CD4-positive, CD25-positive, alpha-beta regulatory T cell (primary cell): ENCODE measurements around the gene KIAA0319L. TPM values are rescaled to one million over a fixed set of nuclear protein-coding genes. Genes with fewer than 3 reads are reported as not detected.
A peak's percentile ranks its signal among the peaks of the same experiment; 100 is the strongest.

Experiments
- ATAC-seq, 2 donors: fragments of 150-1000 bp; cut with Tn5 transposase; one replicate each; pipeline ENCODE4 v1.10.0; 2021; ENCODE audit warnings: low read depth in 2 of 2, moderate number of reproducible peaks in 2 of 2, moderate library complexity in 1 of 2
- DNase-seq, 3 donors: peaks; one replicate each; pipeline versions ENCODE4 v3.0.0 to v3.0.0-alpha.2; 2012 to 2022; ENCODE audit warnings: mixed read lengths in 1 of 3
- H3K27ac ChIP-seq: one replicate; pipeline ENCODE4 v1.7.0; 2013; ENCODE audit warnings: mild to moderate bottlenecking, low read length; ENCODE audit not compliant: insufficient read depth, poor library complexity, severe bottlenecking
- H3K27me3 ChIP-seq: one replicate; pipeline ENCODE4 v1.7.0; 2013; ENCODE audit warnings: low read length; ENCODE audit not compliant: control insufficient read depth, insufficient read depth
- H3K36me3 ChIP-seq: one replicate; pipeline ENCODE4 v1.7.0; 2013; ENCODE audit warnings: mild to moderate bottlenecking, low read length, moderate library complexity; ENCODE audit not compliant: control insufficient read depth, insufficient read depth
- H3K4me1 ChIP-seq: 2 replicates; pipeline ENCODE4 v1.7.0; 2013; ENCODE audit warnings: mild to moderate bottlenecking, low read length; ENCODE audit not compliant: insufficient read depth, control insufficient read depth, poor library complexity, severe bottlenecking
- H3K4me3 ChIP-seq: one replicate; pipeline ENCODE4 v1.7.0; 2013; ENCODE audit warnings: low read depth, mild to moderate bottlenecking, low read length, moderate library complexity
- H3K9me3 ChIP-seq, 2 experiments: 1 replicate in 1 of 2; 2 replicates in 1 of 2; pipeline ENCODE4 v1.7.0; 2013; ENCODE audit warnings: low read length in 2 of 2, mild to moderate bottlenecking in 1 of 2, moderate library complexity in 1 of 2; ENCODE audit not compliant: control insufficient read depth in 2 of 2
- H3K27ac Mint-ChIP-seq, 3 donors: one replicate each; pipeline ENCODE4 v1.8.0; 2020 to 2022; ENCODE audit warnings: mild to moderate bottlenecking in 3 of 3, mixed read lengths in 3 of 3, moderate library complexity in 2 of 3
- H3K27me3 Mint-ChIP-seq: one replicate; pipeline ENCODE4 v1.8.0; 2022; ENCODE audit warnings: mild to moderate bottlenecking, mixed read lengths
- H3K36me3 Mint-ChIP-seq: one replicate; pipeline ENCODE4 v1.8.0; 2020; ENCODE audit warnings: mixed read lengths
- H3K4me1 Mint-ChIP-seq, 4 donors: one replicate each; pipeline ENCODE4 v1.8.0; 2020 to 2022; ENCODE audit warnings: mixed read lengths in 4 of 4, mild to moderate bottlenecking in 1 of 4
- H3K4me3 Mint-ChIP-seq, 4 donors: one replicate each; pipeline ENCODE4 v1.8.0; 2020 to 2022; ENCODE audit warnings: mild to moderate bottlenecking in 4 of 4, mixed read lengths in 4 of 4, moderate library complexity in 3 of 4
- H3K9me3 Mint-ChIP-seq, 7 donors: one replicate each; pipeline ENCODE4 v1.8.0; 2020 to 2022; ENCODE audit warnings: mixed read lengths in 7 of 7, mild to moderate bottlenecking in 3 of 7, moderate library complexity in 2 of 7
- polyA plus RNA-seq, 4 donors: library from polyadenylated mRNA; unstranded; fragments of 300-500 nt; fragmentation: Illumina TruSeq; gene quantifications; one replicate each; pipeline ENCODE4 v1.2.3, GENCODE V29; 2021
- total RNA-seq: library from RNA; stranded (reverse); gene quantifications from one replicate; pipeline ENCODE4 v1.2.3, GENCODE V29; 2022

KIAA0319L gene
- total and polyA plus RNA-seq, 5 donors from 2014 or later, result 16.2 to 72.4 (median 17.6) TPM

DNA sequence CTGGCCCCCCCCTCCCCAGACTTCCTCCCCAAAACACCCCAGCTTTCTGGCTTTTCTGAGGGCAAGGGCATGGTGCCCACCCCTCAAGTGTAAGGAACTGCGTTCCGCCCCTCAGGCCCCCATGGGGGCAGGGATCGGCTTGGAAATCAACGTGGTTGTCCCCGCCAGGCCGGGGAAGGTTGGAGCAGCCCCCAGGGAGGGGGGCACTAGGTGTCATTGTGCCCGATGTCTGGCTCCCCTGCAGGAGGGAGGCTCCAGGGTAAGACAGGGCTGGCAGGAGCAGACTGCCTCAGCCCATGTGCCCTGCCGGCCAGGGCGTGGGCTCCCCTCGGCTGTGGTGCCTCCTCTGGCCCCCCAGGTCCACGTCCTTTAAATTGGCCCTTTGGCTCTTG lies 8.5 kb upstream of the KIAA0319L start:
- Histone ChIP-seq H3K4me1 (no peaks in the 10 kb centered on the region), H3K36me3 (peaks cover 3% of the 10 kb centered on the region), H3K27ac (no peak overlapping the region), H3K4me3 (no peak overlapping the region), H3K9me3 (no peaks in the 10 kb centered on the region), H3K27me3 (no peaks in the 10 kb centered on the region)
- H3K4me1 Mint-ChIP-seq, result peaks cover 0 to 30% (median 21%) of the 10 kb centered on the region in 4 donors
- H3K27ac Mint-ChIP-seq, result no peak overlapping the region
- H3K9me3 Mint-ChIP-seq, result peaks cover 0 to 3% (median 0%) of the 10 kb centered on the region in 7 donors
- DNase-seq (no peak), ATAC-seq (no peak)
- no peaks in the 10 kb centered on the region for H3K27me3 Mint-ChIP-seq
- no peak overlapping the region for H3K4me3 Mint-ChIP-seq
- peaks cover 15% of the 10 kb centered on the region for H3K36me3 Mint-ChIP-seq

- Mint-ChIP-seq H3K4me3 (peak overlapping the region in 1 of 4 donors; percentile 56), H3K27me3 (no peaks in the 10 kb centered on the region), H3K9me3 (peaks cover 0 to 1% (median 0%) of the 10 kb centered on the region in 7 donors), H3K4me1 (peaks cover 0 to 30% (median 20%) of the 10 kb centered on the region in 4 donors), H3K27ac (peak overlapping the region in 2 of 3 donors; percentile 33 to 56), H3K36me3 (peaks cover 15% of the 10 kb centered on the region)
- Histone ChIP-seq H3K27ac (no peak overlapping the region), H3K9me3 (no peaks in the 10 kb centered on the region), H3K4me3 (no peak overlapping the region), H3K4me1 (no peaks in the 10 kb centered on the region), H3K36me3 (peaks cover 3% of the 10 kb centered on the region), H3K27me3 (no peaks in the 10 kb centered on the region)
- DNase-seq, result no peak
- ATAC-seq, result no peak
These were observed 7.9 kb upstream of the KIAA0319L start for GRCh38 chr1:35564884-35565741.

GRCh38 chr1:35564037-35564883 lies 7.1 kb upstream of the KIAA0319L start:
- peaks cover 15% of the 10 kb centered on the region for H3K36me3 Mint-ChIP-seq
- DNase-seq (peak; percentile 67 to 85 (median 73)), ATAC-seq (peak; percentile 60)
- peaks cover 0 to 38% (median 26%) of the 10 kb centered on the region in 4 donors for H3K4me1 Mint-ChIP-seq
- Histone ChIP-seq H3K36me3 (peaks cover 3% of the 10 kb centered on the region), H3K4me1 (peaks cover 2% of the 10 kb centered on the region), H3K9me3 (no peaks in the 10 kb centered on the region), H3K27ac (no peak overlapping the region), H3K4me3 (no peak overlapping the region), H3K27me3 (no peaks in the 10 kb centered on the region)
- peak overlapping the region in 2 of 3 donors; percentile 33 to 72 for H3K27ac Mint-ChIP-seq
- no peaks in the 10 kb centered on the region for H3K27me3 Mint-ChIP-seq
- peak overlapping the region in 3 of 4 donors; percentile 9 to 56 (median 11) for H3K4me3 Mint-ChIP-seq
- H3K9me3 Mint-ChIP-seq, result peaks cover 0 to 1% (median 0%) of the 10 kb centered on the region in 7 donors

DNA sequence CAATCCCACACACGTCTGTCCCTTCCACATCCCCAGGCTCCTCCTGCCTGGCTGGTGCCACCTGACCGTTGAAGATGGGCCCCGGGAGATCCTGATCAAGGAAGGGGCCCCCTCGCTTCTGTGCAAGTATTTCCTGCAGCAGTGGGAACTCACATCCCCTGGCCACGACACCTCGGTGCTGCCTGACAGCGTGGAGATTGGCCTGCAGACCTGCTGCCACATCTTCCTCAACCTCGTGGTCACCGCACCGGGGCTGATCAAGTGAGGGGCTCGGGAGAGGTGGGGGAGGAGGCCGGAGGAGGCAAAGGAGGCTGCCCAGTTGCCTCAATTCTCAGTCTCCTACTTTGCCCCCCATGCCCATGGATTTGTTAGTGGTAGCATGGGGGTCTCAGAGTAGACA lies 6.0 kb upstream of the KIAA0319L start:
- H3K27me3 Mint-ChIP-seq, result no peaks in the 10 kb centered on the region
- H3K36me3 ChIP-seq, result peaks cover 3% of the 10 kb centered on the region
- peak overlapping the region in 2 of 3 donors; percentile 32 to 73 for H3K27ac Mint-ChIP-seq
- no peak overlapping the region for H3K4me3 Mint-ChIP-seq
- H3K9me3 ChIP-seq, result no peaks in the 10 kb centered on the region
- no peak overlapping the region for H3K4me3 ChIP-seq
- H3K36me3 Mint-ChIP-seq, result peaks cover 15% of the 10 kb centered on the region
- ATAC-seq (no peak), DNase-seq (no peak)
- peaks cover 11% of the 10 kb centered on the region for H3K4me1 ChIP-seq
- no peak overlapping the region for H3K27ac ChIP-seq
- H3K4me1 Mint-ChIP-seq, result peaks cover 0 to 38% (median 20%) of the 10 kb centered on the region in 4 donors
- no peaks in the 10 kb centered on the region for H3K27me3 ChIP-seq
- H3K9me3 Mint-ChIP-seq, result peaks cover 0 to 1% (median 0%) of the 10 kb centered on the region in 7 donors

GRCh38 chr1:35561972-35562680 lies 4.9 kb upstream of the KIAA0319L start:
- H3K4me1 Mint-ChIP-seq, result peaks cover 0 to 45% (median 22%) of the 10 kb centered on the region in 4 donors
- no peaks in the 10 kb centered on the region for H3K27me3 Mint-ChIP-seq
- peaks cover 15% of the 10 kb centered on the region for H3K36me3 Mint-ChIP-seq
- Histone ChIP-seq H3K36me3 (peaks cover 3% of the 10 kb centered on the region), H3K4me1 (peaks cover 13% of the 10 kb centered on the region), H3K9me3 (no peaks in the 10 kb centered on the region), H3K27me3 (no peaks in the 10 kb centered on the region), H3K27ac (no peak overlapping the region), H3K4me3 (no peak overlapping the region)
- no peak for DNase-seq
- no peak for ATAC-seq
- H3K4me3 Mint-ChIP-seq, result peak overlapping the region in 1 of 4 donors; percentile 58
- peak overlapping the region in 1 of 3 donors; percentile 73 for H3K27ac Mint-ChIP-seq
- H3K9me3 Mint-ChIP-seq, result peaks cover 0 to 1% (median 0%) of the 10 kb centered on the region in 7 donors

DNA sequence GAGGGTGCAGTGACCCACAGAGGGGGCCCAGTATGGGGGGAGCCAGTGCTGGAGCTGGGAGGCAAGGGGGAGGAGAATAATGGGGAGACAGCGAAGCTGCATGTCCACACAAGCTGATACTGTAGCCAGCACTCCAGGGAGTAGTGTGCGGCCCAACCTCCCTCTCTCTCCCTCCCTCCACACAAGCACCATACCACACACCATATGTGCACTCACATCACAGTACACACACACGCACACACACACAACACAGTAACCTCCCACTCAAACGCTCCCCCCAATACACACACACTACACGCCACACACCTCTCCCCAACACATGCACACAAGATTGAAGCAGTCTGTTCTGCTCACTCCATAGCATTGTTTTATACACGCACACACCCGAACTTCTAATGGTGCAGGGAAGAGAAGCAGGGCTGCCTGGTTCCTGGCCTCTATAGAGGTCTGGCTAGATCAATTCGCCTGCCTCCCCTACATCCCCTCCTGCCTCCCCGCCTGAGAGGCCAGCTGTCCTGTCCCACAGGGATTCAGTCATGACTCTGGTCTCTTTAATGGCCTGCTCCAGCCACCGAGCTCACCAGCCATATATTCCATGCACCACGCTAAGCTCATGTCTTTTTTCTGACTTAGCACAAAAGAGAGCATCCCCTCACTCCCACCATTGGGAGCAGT lies 4.2 kb upstream of the KIAA0319L start:
- peak overlapping the region in 2 of 4 donors; percentile 31 to 68 for H3K4me3 Mint-ChIP-seq
- peaks cover 0 to 1% (median 0%) of the 10 kb centered on the region in 7 donors for H3K9me3 Mint-ChIP-seq
- DNase-seq (no peak), ATAC-seq (no peak)
- H3K27me3 Mint-ChIP-seq, result no peaks in the 10 kb centered on the region
- Histone ChIP-seq H3K4me3 (no peak overlapping the region), H3K36me3 (peaks cover 3% of the 10 kb centered on the region), H3K9me3 (no peaks in the 10 kb centered on the region), H3K27ac (no peak overlapping the region), H3K4me1 (peaks cover 19% of the 10 kb centered on the region), H3K27me3 (no peaks in the 10 kb centered on the region)
- peak overlapping the region in 1 of 3 donors; percentile 73 for H3K27ac Mint-ChIP-seq
- H3K36me3 Mint-ChIP-seq, result peaks cover 12% of the 10 kb centered on the region
- H3K4me1 Mint-ChIP-seq, result peaks cover 3 to 49% (median 25%) of the 10 kb centered on the region in 4 donors
